HG03439 (cell line): ENCODE data around the gene IGF2BP2.

ENCODE experiments used
- ATAC-seq: cut with Tn5 transposase; IDR thresholded peaks from one replicate; pipeline ENCODE4 v1.9.1; 2021; ENCODE audit warnings: mild to moderate bottlenecking, moderate library complexity; ENCODE audit not compliant: unreplicated experiment

The IGF2BP2 gene

GRCh38 chr3:185594073-185594472 is 230.8 kb downstream of the IGF2BP2 start:
- ATAC-seq: no peak
